Measurements from ENCODE around the gene CLSTN1.
"Not testable (repeated sequence)": the region's sequence is repeated elsewhere in the genome, so short reads cannot be mapped to it uniquely, and the experiment has no call there.

CLSTN1 gene

GRCh38 chr1:9825093-9826074 lies 1.6 kb upstream of the CLSTN1 start:
- DNase-seq, result peak; percentile 51

- no peak for DNase-seq
Measured at GRCh38 chr1:9824702-9825089, 931 bp upstream of the CLSTN1 start.

GRCh38 chr1:9823693-9823942 lies 147 bp downstream of the CLSTN1 start:
- DNase-seq, result no peak

GRCh38 chr1:9822897-9823692 lies 670 bp downstream of the CLSTN1 start:
- peak; percentile 57 for DNase-seq

GRCh38 chr1:9822490-9822889 lies 1.3 kb downstream of the CLSTN1 start:
- no peak for DNase-seq

- no peak for DNase-seq
Measured at GRCh38 chr1:9821710-9822109, 2.1 kb downstream of the CLSTN1 start.

GRCh38 chr1:9820521-9820920 lies 3.2 kb downstream of the CLSTN1 start:
- DNase-seq, result no peak

- no peak for DNase-seq
Measured at GRCh38 chr1:9817734-9818133, 6.0 kb downstream of the CLSTN1 start.

- no peak for DNase-seq
Measured at GRCh38 chr1:9816199-9816598, 7.6 kb downstream of the CLSTN1 start.

GRCh38 chr1:9815150-9815549 lies 8.6 kb downstream of the CLSTN1 start:
- DNase-seq, result no peak

GRCh38 chr1:9814619-9815018 lies 9.1 kb downstream of the CLSTN1 start:
- DNase-seq, result no peak

GRCh38 chr1:9811239-9811966 lies 12.4 kb downstream of the CLSTN1 start:
- DNase-seq, result no peak

- no peak for DNase-seq
Measured at GRCh38 chr1:9809100-9809510, 14.7 kb downstream of the CLSTN1 start.

GRCh38 chr1:9808459-9808858 lies 15.3 kb downstream of the CLSTN1 start:
- DNase-seq, result no peak

- DNase-seq, result no peak
Measured at GRCh38 chr1:9807541-9807940, 16.2 kb downstream of the CLSTN1 start.

- DNase-seq, result not testable (repeated sequence)
Measured at GRCh38 chr1:9805972-9806371, 17.8 kb downstream of the CLSTN1 start.

GRCh38 chr1:9805006-9805508 lies 18.7 kb downstream of the CLSTN1 start:
- DNase-seq, result no peak

GRCh38 chr1:9803003-9803918 lies 20.5 kb downstream of the CLSTN1 start:
- not testable (repeated sequence) for DNase-seq

- DNase-seq, result no peak
Measured at GRCh38 chr1:9801909-9802308, 21.9 kb downstream of the CLSTN1 start.

GRCh38 chr1:9798236-9799130 lies 25.3 kb downstream of the CLSTN1 start:
- no peak for DNase-seq

GRCh38 chr1:9797049-9797448 lies 26.7 kb downstream of the CLSTN1 start:
- no peak for DNase-seq

Data from stimulated activated CD4-positive, alpha-beta T cell treated with anti-CD3 and anti-CD28 coated beads, Interleukin-15, amount 100 ng/mL, for 24 hours (primary cell).